HepG2 (cell line): ENCODE measurements around the gene KCNQ5. TPM values are rescaled to one million over a fixed set of nuclear protein-coding genes. Genes with fewer than 3 reads are reported as not detected.

Experiments used
- ATAC-seq: fragments of 200-7000 bp; cut with Tn5 transposase; 3 replicates; pipeline ENCODE4 v1.9.1; 2020; ENCODE audit warnings: mild to moderate bottlenecking, moderate library complexity
- BruUV-seq: library from RNA; stranded (reverse); fragments of 400-500 nt; replicated peaks from 2 replicates; lab custom pipeline; 2021; lab: Mats Ljungman, UMichigan
- CTCF ChIA-PET: fragments of 300-600 bp; formaldehyde crosslinking; extraction: SDS; loops from one replicate; lab custom pipeline; 2021; ENCODE audit warnings: low total read pairs, inconsistent platforms, low intra/inter-chr PET ratio; lab: Yijun Ruan, JAX
- POLR2A ChIA-PET: fragments of 350-600 bp; sonication (Branson Sonifier 250); formaldehyde crosslinking; loops from one replicate; lab custom pipeline; 2020; ENCODE audit warnings: antibody characterized with exemption, inconsistent platforms; lab: Yijun Ruan, JAX
- DNase-seq: peaks from one replicate; pipeline ENCODE4 v3.0.0-alpha.2; 2015; ENCODE audit warnings: low spot score
- FAIRE-seq: peaks from 3 replicates; lab custom pipeline; 2011; peaks lifted over from hg19 to GRCh38; lab: Jason Lieb, UNC
- H2AFZ ChIP-seq: one replicate; pipeline ENCODE4 v1.6.1; 2011; ENCODE audit warnings: low read length, inconsistent platforms
- H3K27ac ChIP-seq: fragments of 300-600 bp; 3 replicates; pipeline ENCODE4 v1.8.0; 2011; ENCODE audit warnings: mixed run types, mild to moderate bottlenecking, mixed read lengths, low read length, inconsistent platforms; ENCODE audit not compliant: insufficient read depth; ENCODE audit errors: extremely low read length
- H3K27me3 ChIP-seq, 2 experiments: fragments of 200-600 bp in 1 of 2; 2 replicates in 1 of 2; 3 replicates in 1 of 2; pipeline versions ENCODE4 v1.6.0 to v1.8.0; 2011; ENCODE audit warnings: low read length in 2 of 2, mild to moderate bottlenecking in 2 of 2, moderate library complexity in 2 of 2, inconsistent platforms in 1 of 2; ENCODE audit not compliant: insufficient read depth in 2 of 2, control insufficient read depth in 1 of 2
- H3K36me3 ChIP-seq, 2 experiments: fragments of 200-600 bp in 1 of 2; replicated peaks in 1 of 2; 2 replicates in 1 of 2; 3 replicates in 1 of 2; pipeline versions ENCODE4 v1.5.1 to v1.8.0; 2011; ENCODE audit warnings: low read length in 2 of 2, inconsistent platforms in 1 of 2; ENCODE audit not compliant: insufficient read depth in 2 of 2, control insufficient read depth in 1 of 2
- H3K4me1 ChIP-seq: 2 replicates; pipeline ENCODE4 v1.5.1; 2012; ENCODE audit warnings: low read length, inconsistent platforms; ENCODE audit not compliant: insufficient read depth
- H3K4me2 ChIP-seq: 2 replicates; pipeline ENCODE4 v1.6.0; 2011; ENCODE audit warnings: low read depth, low read length, inconsistent platforms
- H3K4me3 ChIP-seq, 3 experiments: fragments of 200-600 bp in 1 of 3; sonication (generic), shearing (Covaris generic) in 1 of 3; replicated peaks in 1 of 3; 2 replicates each; pipeline ENCODE4 v1.5.1; 2011 to 2016; ENCODE audit warnings: low read length in 3 of 3, inconsistent platforms in 2 of 3, low read depth in 2 of 3, mild to moderate bottlenecking in 2 of 3, control low read depth in 1 of 3, mixed read lengths in 1 of 3; ENCODE audit not compliant: insufficient read depth in 1 of 3
- H3K79me2 ChIP-seq: one replicate; pipeline ENCODE4 v1.6.1; 2011; ENCODE audit warnings: low read length, inconsistent platforms; ENCODE audit not compliant: insufficient read depth
- H3K9ac ChIP-seq: 2 replicates; pipeline ENCODE4 v1.6.0; 2011; ENCODE audit warnings: mild to moderate bottlenecking, low read depth, low read length, inconsistent platforms; ENCODE audit not compliant: insufficient read depth
- H3K9me3 ChIP-seq: 2 replicates; pipeline ENCODE4 v1.5.1; 2012; ENCODE audit warnings: mild to moderate bottlenecking, low read length
- H4K20me1 ChIP-seq: 2 replicates; pipeline ENCODE4 v1.6.0; 2011; ENCODE audit warnings: inconsistent platforms, mild to moderate bottlenecking, low read length, moderate library complexity; ENCODE audit not compliant: insufficient read depth
- DMTF1 ChIP-seq: sonication (generic); formaldehyde crosslinking; IDR thresholded peaks from 2 replicates; pipeline ENCODE4 v1.4.0; 2020; ENCODE audit warnings: mild to moderate bottlenecking, missing genetic modification reagents
- GRHL1 ChIP-seq: sonication (generic); formaldehyde crosslinking; conservative IDR thresholded peaks from 2 replicates; pipeline ENCODE4 v1.8.0; 2022; ENCODE audit warnings: missing genetic modification reagents
- HMGA1 ChIP-seq: sonication (generic); formaldehyde crosslinking; conservative IDR thresholded peaks from 2 replicates; pipeline ENCODE4 v1.4.0; 2020; ENCODE audit warnings: missing genetic modification reagents
- HNRNPK ChIP-seq: fragments of 200-400 bp; formaldehyde crosslinking; IDR thresholded peaks from 2 replicates; pipeline ENCODE4 v1.6.1; 2018; ENCODE audit warnings: low read length, low read depth, moderate library complexity, mild to moderate bottlenecking; ENCODE audit not compliant: poor library complexity, severe bottlenecking
- MTF2 ChIP-seq: sonication (generic); formaldehyde crosslinking; IDR thresholded peaks from 2 replicates; pipeline ENCODE4 v1.5.0; 2020; ENCODE audit warnings: missing genetic modification reagents, borderline replicate concordance
- SOX6 ChIP-seq, 2 experiments: fragments of 450-650 bp in 1 of 2; sonication (generic) in 1 of 2; formaldehyde crosslinking in 1 of 2; IDR thresholded peaks; 2 replicates each; pipeline versions ENCODE4 v1.4.0 to v1.6.1; 2017 to 2020; ENCODE audit warnings: antibody characterized with exemption in 1 of 2, mild to moderate bottlenecking in 1 of 2, missing genetic modification reagents in 1 of 2
- SP4 ChIP-seq: sonication (generic); formaldehyde crosslinking; IDR thresholded peaks from 2 replicates; pipeline ENCODE4 v1.8.1; 2023; ENCODE audit warnings: mild to moderate bottlenecking, missing genetic modification reagents
- TEAD3 ChIP-seq: optimal IDR thresholded peaks from 2 replicates; pipeline ENCODE3; 2016; ENCODE audit warnings: borderline replicate concordance
- ZNF230 ChIP-seq: sonication (generic); formaldehyde crosslinking; IDR thresholded peaks from 2 replicates; pipeline ENCODE4 v1.4.0; 2020; ENCODE audit warnings: mild to moderate bottlenecking, missing genetic modification reagents
- ZNF30 ChIP-seq: sonication (generic); formaldehyde crosslinking; IDR thresholded peaks from 2 replicates; pipeline ENCODE4 v1.5.0; 2020; ENCODE audit warnings: mild to moderate bottlenecking, missing genetic modification reagents
- ZNF530 ChIP-seq: sonication (generic); formaldehyde crosslinking; IDR thresholded peaks from 2 replicates; pipeline ENCODE4 v1.5.0; 2020; ENCODE audit warnings: low read depth, mild to moderate bottlenecking, missing genetic modification reagents
- ZNF598 ChIP-seq: sonication (generic); formaldehyde crosslinking; IDR thresholded peaks from 2 replicates; pipeline ENCODE4 v1.5.1; 2020; ENCODE audit warnings: mild to moderate bottlenecking, missing genetic modification reagents, borderline replicate concordance
- ZNF7 ChIP-seq: IDR thresholded peaks from 2 replicates; pipeline ENCODE4 v1.6.1; 2016; ENCODE audit warnings: missing biosample characterization, missing genetic modification reagents
- ZNF780A ChIP-seq: sonication (generic); formaldehyde crosslinking; IDR thresholded peaks from 2 replicates; pipeline ENCODE4 v1.8.0; 2022; ENCODE audit warnings: mild to moderate bottlenecking, missing genetic modification reagents, moderate library complexity
- WGBS: methylation state at CpG from one replicate; pipeline ENCODE4 v1.1.6; 2017; ENCODE audit warnings: low lambda C conversion rate; 5-methylcytosine and 5-hydroxymethylcytosine counted together
- in situ Hi-C: cut with HindIII; loops from 2 replicates; pipeline ENCODE4 v1.10.0; 2017; ENCODE audit warnings: low pct_unique_long_range_greater_than_20kb; ENCODE audit not compliant: extremely low pct_ligation_motif_present
- intact Hi-C: fragments of 100-400 bp; cut with micrococcal nuclease; formaldehyde crosslinking; loops from one replicate; pipeline ENCODE4 v1.10.0; 2022; ENCODE audit not compliant: unreplicated experiment
- polyA plus RNA-seq, 8 experiments: library from polyadenylated mRNA; depleted of rRNA in 3 of 8; stranded (reverse) in 7 of 8; unstranded in 1 of 8; fragments of >200 nt; fragmentation: Illumina TruSeq in 4 of 8; extraction: Trizol in 4 of 8; gene quantifications; 2 replicates each; pipeline versions ENCODE4 v1.2.1 to v1.2.3, GENCODE V29; 2011 to 2016; ENCODE audit warnings: low read depth in 4 of 8, missing spikeins in 1 of 8, mixed read lengths in 1 of 8; ENCODE audit not compliant: insufficient read depth in 1 of 8
- total RNA-seq, 5 experiments: library from RNA; depleted of rRNA; stranded (reverse); fragments of >200 nt; fragmentation: Illumina TruSeq; extraction: Trizol; gene quantifications; 2 replicates each; pipeline ENCODE4 v1.2.3, GENCODE V29; 2016; ENCODE audit warnings: low read depth in 1 of 5

KCNQ5 gene
- total and polyA plus RNA-seq, 2 of the 13 experiments (the other 11 are each of a cell fraction or from before 2014, with no cell fraction given) = 0.04 TPM; not detected in 1

- no peaks in the 10 kb centered on the region for H3K27me3 ChIP-seq
- WGBS = 0% methylated on average over 4 of the region's 4 CpGs
Observed at GRCh38 chr6:72931325-72931887, 309.5 kb downstream of the KCNQ5 start.

GRCh38 chr6:72933233-72933632 is 311.4 kb downstream of the KCNQ5 start:
- FAIRE-seq (no peak), ATAC-seq (no peak), DNase-seq (no peak)
- POLR2A ChIA-PET = no interaction called here
- H3K79me2 ChIP-seq = no peaks in the 10 kb centered on the region
- 2% methylated on average over 4 of the region's 4 CpGs for WGBS
- no peak overlapping the region for H2AFZ ChIP-seq
- no peak overlapping the region for H3K27ac ChIP-seq
- no peaks in the 10 kb centered on the region for H3K4me1 ChIP-seq
- CTCF ChIA-PET = no interaction called here
- H3K9ac ChIP-seq = no peak overlapping the region
- intact Hi-C loops = no loop called here
- H3K4me2 ChIP-seq = no peak overlapping the region
- H4K20me1 ChIP-seq = no peaks in the 10 kb centered on the region
- no peaks in the 10 kb centered on the region for H3K36me3 ChIP-seq
- H3K9me3 ChIP-seq = no peaks in the 10 kb centered on the region
- BruUV-seq = no TSS peak
- H3K27me3 ChIP-seq = no peaks in the 10 kb centered on the region
- in situ Hi-C loops = no loop called here
- H3K4me3 ChIP-seq = no peak overlapping the region
- TF ChIP-seq HNRNPK (no peak), SOX6 (IDR thresholded peaks at IDR 0.05) (no peak), SOX6 (CRISPR knock-in tag; IDR thresholded peaks at IDR 0.05) (no peak), MTF2 (CRISPR knock-in tag) (no peak), ZNF230 (CRISPR knock-in tag) (no peak), DMTF1 (CRISPR knock-in tag) (no peak), ZNF530 (CRISPR knock-in tag) (no peak), GRHL1 (no peak), ZNF7 (CRISPR knock-in tag) (no peak), ZNF780A (CRISPR knock-in tag) (no peak), ZNF598 (CRISPR knock-in tag) (no peak)

More at GRCh38 chr6:72931325-72931887, 309.5 kb downstream of the KCNQ5 start:
- no peaks in the 10 kb centered on the region for H3K4me1 ChIP-seq
- BruUV-seq = no TSS peak
- ATAC-seq = no peak
- H3K4me2 ChIP-seq = no peak overlapping the region
- intact Hi-C loops (no loop called here), in situ Hi-C loops (no loop called here)
- no peak overlapping the region for H3K9ac ChIP-seq
- FAIRE-seq = no peak
- H3K9me3 ChIP-seq = no peaks in the 10 kb centered on the region
- H4K20me1 ChIP-seq = no peaks in the 10 kb centered on the region
- ChIA-PET CTCF (no interaction called here), POLR2A (no interaction called here)
- no peak overlapping the region for H3K27ac ChIP-seq
- no peaks in the 10 kb centered on the region for H3K79me2 ChIP-seq
- no peak overlapping the region for H2AFZ ChIP-seq
- no peaks in the 10 kb centered on the region for H3K36me3 ChIP-seq
- TF ChIP-seq HMGA1 (no peak), TEAD3 (CRISPR knock-in tag) (no peak), SP4 (CRISPR knock-in tag) (no peak), ZNF30 (CRISPR knock-in tag) (no peak)
- DNase-seq = no peak
- no peak overlapping the region for H3K4me3 ChIP-seq
